H1 (cell line): ENCODE data around the gene SMC6. TPM values are rescaled to one million over a fixed set of nuclear protein-coding genes. Genes with fewer than 3 reads are reported as not detected.

ENCODE experiments used
- CTCF ChIA-PET: fragments of 300-600 bp; sonication (Branson Sonifier 250); formaldehyde crosslinking; loops from one replicate; lab custom pipeline; 2021; ENCODE audit not compliant: partially characterized antibody; lab: Charles Lee
- POLR2A ChIA-PET: fragments of 300-600 bp; sonication (Branson Sonifier 250); formaldehyde crosslinking; loops from one replicate; lab custom pipeline; 2021; ENCODE audit warnings: inconsistent platforms; ENCODE audit not compliant: partially characterized antibody; lab: Charles Lee
- DNase-seq, 2 experiments: peaks; one replicate each; pipeline versions ENCODE4 v3.0.0 to v3.0.0-alpha.2; 2010 to 2022; ENCODE audit warnings: low spot score in 2 of 2, low read depth in 1 of 2, mixed read lengths in 1 of 2
- FAIRE-seq: peaks from 2 replicates; lab custom pipeline; 2011; peaks lifted over from hg19 to GRCh38; lab: Jason Lieb, UNC
- H2AFZ ChIP-seq: 2 replicates; pipeline ENCODE4 v1.8.1; 2012; ENCODE audit warnings: low read length, inconsistent platforms
- H2AK5ac ChIP-seq: 2 replicates; pipeline ENCODE4 v1.6.1; 2013; ENCODE audit warnings: low read depth, low read length
- H2BK120ac ChIP-seq: replicated peaks from 2 replicates; pipeline ENCODE3; 2013; ENCODE audit warnings: low read depth, low read length, inconsistent platforms
- H2BK12ac ChIP-seq: 2 replicates; pipeline ENCODE4 v1.6.1; 2013; ENCODE audit warnings: low read depth, low read length
- H2BK15ac ChIP-seq: 2 replicates; pipeline ENCODE4 v1.6.1; 2013; ENCODE audit warnings: low read length
- H2BK20ac ChIP-seq: 2 replicates; pipeline ENCODE4 v1.6.1; 2013; ENCODE audit warnings: low read length
- H2BK5ac ChIP-seq: 2 replicates; pipeline ENCODE4 v1.6.1; 2013; ENCODE audit warnings: low read depth, low read length
- H3K14ac ChIP-seq: 2 replicates; pipeline ENCODE4 v1.6.1; 2013; ENCODE audit warnings: inconsistent platforms; ENCODE audit not compliant: insufficient read length
- H3K18ac ChIP-seq: 2 replicates; pipeline ENCODE4 v1.6.1; 2013; ENCODE audit warnings: low read length; ENCODE audit errors: extremely low read depth
- H3K23ac ChIP-seq: 2 replicates; pipeline ENCODE4 v1.6.1; 2013; ENCODE audit warnings: inconsistent platforms; ENCODE audit not compliant: insufficient read length
- H3K23me2 ChIP-seq: 2 replicates; pipeline ENCODE4 v1.6.1; 2013; ENCODE audit warnings: low read depth, low read length
- H3K27ac ChIP-seq: 2 replicates; pipeline ENCODE4 v1.6.1; 2011; ENCODE audit warnings: low read depth, low read length, inconsistent platforms
- H3K27me3 ChIP-seq, 4 experiments: replicated peaks in 1 of 4; 1 replicate in 1 of 4; 2 replicates in 3 of 4; pipeline versions ENCODE4 v1.6.1 to v1.8.1; 2011 to 2013; ENCODE audit warnings: low read length in 3 of 4, mild to moderate bottlenecking in 3 of 4, inconsistent platforms in 2 of 4, mixed read lengths in 2 of 4, moderate library complexity in 1 of 4; ENCODE audit not compliant: control insufficient read depth in 3 of 4, insufficient read depth in 3 of 4; ENCODE audit errors: extremely low read depth in 1 of 4
- H3K36me3 ChIP-seq, 4 experiments: 2 replicates each; pipeline versions ENCODE4 v1.6.1 to v1.8.1; 2011 to 2013; ENCODE audit warnings: mild to moderate bottlenecking in 4 of 4, low read length in 3 of 4, moderate library complexity in 2 of 4, control low read depth in 1 of 4, inconsistent platforms in 1 of 4; ENCODE audit not compliant: insufficient read depth in 4 of 4, control insufficient read depth in 2 of 4
- H3K4ac ChIP-seq: replicated peaks from 2 replicates; pipeline ENCODE3; 2013; ENCODE audit warnings: low read length, low read depth, mixed read lengths, inconsistent platforms; ENCODE audit not compliant: insufficient read length
- H3K4me1 ChIP-seq, 4 experiments: replicated peaks in 1 of 4; 1 replicate in 1 of 4; 2 replicates in 3 of 4; pipeline versions ENCODE4 v1.6.1 to v1.8.1; 2011 to 2013; ENCODE audit warnings: low read length in 3 of 4, inconsistent platforms in 2 of 4, mixed read lengths in 1 of 4; ENCODE audit not compliant: insufficient read depth in 4 of 4, control insufficient read depth in 3 of 4
- H3K4me2 ChIP-seq, 2 experiments: 2 replicates each; pipeline versions ENCODE4 v1.6.1 to v1.8.1; 2011 to 2013; ENCODE audit warnings: low read depth in 2 of 2, low read length in 2 of 2, control low read depth in 1 of 2, inconsistent platforms in 1 of 2, mild to moderate bottlenecking in 1 of 2; ENCODE audit not compliant: insufficient read depth in 1 of 2
- H3K4me3 ChIP-seq, 4 experiments: fragments of 200-600, 300-600 bp in 1 of 4; sonication (generic), shearing (Covaris generic), sonication (Bioruptor Twin) in 1 of 4; 2 replicates each; pipeline versions ENCODE4 v1.5.1 to v1.8.1; 2011 to 2016; ENCODE audit warnings: low read length in 4 of 4, low read depth in 3 of 4, control low read depth in 2 of 4, inconsistent platforms in 2 of 4, mild to moderate bottlenecking in 2 of 4, mixed read lengths in 1 of 4, moderate library complexity in 1 of 4; ENCODE audit not compliant: insufficient read depth in 2 of 4; ENCODE audit errors: extremely low read depth in 1 of 4
- H3K56ac ChIP-seq: replicated peaks from 2 replicates; pipeline ENCODE3; 2013; ENCODE audit warnings: low read depth, mild to moderate bottlenecking, mixed read lengths, low read length, inconsistent platforms; ENCODE audit not compliant: insufficient read length
- H3K79me1 ChIP-seq: 2 replicates; pipeline ENCODE4 v1.6.1; 2013; ENCODE audit warnings: low read depth, low read length, control low read depth
- H3K79me2 ChIP-seq, 2 experiments: 2 replicates each; pipeline versions ENCODE4 v1.6.1 to v1.8.1; 2012 to 2013; ENCODE audit warnings: low read length in 2 of 2, mild to moderate bottlenecking in 2 of 2, inconsistent platforms in 1 of 2; ENCODE audit not compliant: insufficient read depth in 2 of 2, control insufficient read depth in 1 of 2
- H3K9ac ChIP-seq, 4 experiments: replicated peaks in 1 of 4; 1 replicate in 1 of 4; 2 replicates in 3 of 4; pipeline versions ENCODE4 v1.6.1 to v1.8.1; 2011 to 2013; ENCODE audit warnings: low read depth in 3 of 4, low read length in 3 of 4, control low read depth in 2 of 4, mild to moderate bottlenecking in 2 of 4, moderate library complexity in 2 of 4, inconsistent platforms in 1 of 4; ENCODE audit errors: extremely low read depth in 1 of 4
- H3K9me3 ChIP-seq, 2 experiments: 2 replicates each; pipeline versions ENCODE4 v1.6.1 to v1.8.1; 2012 to 2013; ENCODE audit warnings: mild to moderate bottlenecking in 2 of 2, moderate library complexity in 2 of 2, control low read depth in 1 of 2, inconsistent platforms in 1 of 2, low read depth in 1 of 2, low read length in 1 of 2, mixed read lengths in 1 of 2; ENCODE audit not compliant: insufficient read depth in 2 of 2
- H4K20me1 ChIP-seq, 2 experiments: replicated peaks in 1 of 2; 2 replicates each; pipeline versions ENCODE3 to v1.8.1; 2011 to 2013; ENCODE audit warnings: inconsistent platforms in 2 of 2, low read length in 2 of 2, mild to moderate bottlenecking in 1 of 2; ENCODE audit not compliant: insufficient read depth in 2 of 2, control insufficient read depth in 1 of 2
- H4K5ac ChIP-seq: 2 replicates; pipeline ENCODE4 v1.6.1; 2013; ENCODE audit warnings: low read length, low read depth, mixed read lengths, inconsistent platforms; ENCODE audit not compliant: insufficient read length
- H4K8ac ChIP-seq: 2 replicates; pipeline ENCODE4 v1.8.0; 2013; ENCODE audit warnings: mild to moderate bottlenecking, moderate library complexity, low read length, inconsistent platforms; ENCODE audit not compliant: insufficient read depth; ENCODE audit errors: extremely low read depth
- H4K91ac ChIP-seq: replicated peaks from 2 replicates; pipeline ENCODE3; 2013; ENCODE audit warnings: low read length, mixed read lengths, inconsistent platforms; ENCODE audit not compliant: insufficient read length
- CHD1 ChIP-seq: IDR thresholded peaks from 2 replicates; pipeline ENCODE4 v1.6.1; 2012; ENCODE audit warnings: low read depth, low read length, improper control_type of control experiment
- WGBS, 2 experiments: shearing (Covaris generic) in 1 of 2; methylation state at CpG; one replicate each; pipeline versions ENCODE4 v1.1.6 to v1.1.7; 2013 to 2015; ENCODE audit warnings: low lambda C conversion rate in 2 of 2, mixed read lengths in 2 of 2, inconsistent platforms in 1 of 2, low coverage in 1 of 2, missing lambda C conversion rate in 1 of 2; ENCODE audit not compliant: insufficient replicate concordance in 2 of 2, insufficient coverage in 1 of 2, insufficient read length in 1 of 2; ENCODE audit errors: extremely low coverage in 1 of 2, missing lambda C conversion rate in 1 of 2; 5-methylcytosine and 5-hydroxymethylcytosine counted together
- polyA plus RNA-seq, 7 experiments: library from polyadenylated mRNA; depleted of rRNA in 3 of 7; stranded (reverse) in 5 of 7; unstranded in 2 of 7; fragments of >200 nt in 5 of 7; fragments of 200-250 nt in 2 of 7; gene quantifications; 1 replicate in 5 of 7; 2 replicates in 1 of 7; 4 replicates in 1 of 7; pipeline versions ENCODE4 v1.2.1 to v1.2.3, GENCODE V29; 2011 to 2013; ENCODE audit warnings: missing spikeins in 2 of 7, mixed read lengths in 2 of 7
- total RNA-seq: library from RNA; stranded (reverse); fragmentation: NEBNext Ultra II Directional; extraction: Animal tissue kit (Norgen Biotek cat#: 25700); gene quantifications from 2 replicates; pipeline ENCODE4 v1.2.1, GENCODE V29; 2021

The SMC6 gene
- total and polyA plus RNA-seq, 2 of the 8 experiments (the other 6 are each of a cell fraction or from before 2014, with no cell fraction given) = 9.7 to 49.5 TPM

DNA sequence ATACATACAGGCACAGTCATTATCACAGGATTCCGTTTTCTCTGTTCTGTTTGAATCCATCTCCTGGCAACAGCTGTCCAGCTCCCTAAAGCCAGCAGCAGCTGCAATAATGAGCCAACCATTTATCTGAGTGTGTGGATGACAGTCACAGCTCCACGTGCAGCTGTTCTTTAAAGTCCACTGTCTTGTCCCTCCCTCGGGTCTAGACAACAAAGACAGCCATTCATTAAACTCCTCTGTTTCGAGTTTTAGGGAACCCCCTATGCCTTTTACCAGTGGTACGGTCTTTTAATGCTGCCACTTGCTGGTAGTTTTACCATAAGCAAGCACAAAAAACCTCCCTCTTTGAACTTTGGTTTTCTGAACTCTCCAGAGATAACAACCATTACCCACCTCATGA, 46.6 kb upstream of the SMC6 start:
- no peaks in the 10 kb centered on the region for H3K27me3 ChIP-seq
- no peak overlapping the region for H2AFZ ChIP-seq
- no peak overlapping the region for H4K5ac ChIP-seq
- H2AK5ac ChIP-seq = no peak overlapping the region
- no peak overlapping the region for H3K27ac ChIP-seq
- no peak overlapping the region for H3K23ac ChIP-seq
- no peak overlapping the region for H3K4me2 ChIP-seq
- H3K9ac ChIP-seq = no peak overlapping the region
- CTCF ChIA-PET = interaction anchor here (0.9 to 1.6 kb wide), 6 partner anchors 11 to 80 kb away, joined by 3 to 6 read pairs (median 4); partner anchors contain the start of gene MSGN1
- H3K4me1 ChIP-seq = no peaks in the 10 kb centered on the region
- H3K4me3 ChIP-seq = no peak overlapping the region
- no peaks in the 10 kb centered on the region for H3K79me2 ChIP-seq
- H4K20me1 ChIP-seq = no peaks in the 10 kb centered on the region
- TF ChIP-seq CHD1 = no peak
- H2BK5ac ChIP-seq = no peak overlapping the region
- H4K8ac ChIP-seq = no peak overlapping the region
- no peak overlapping the region for H2BK15ac ChIP-seq
- no peaks in the 10 kb centered on the region for H3K9me3 ChIP-seq
- WGBS, 2 experiments = 72% methylated on average over 5 of the region's 5 CpGs; no CpG with 5 or more reads in 1 of the 2 experiments
- no peaks in the 10 kb centered on the region for H3K23me2 ChIP-seq
- POLR2A ChIA-PET = no interaction called here
- H2BK12ac ChIP-seq = no peak overlapping the region
- no peak overlapping the region for H3K56ac ChIP-seq
- H3K79me1 ChIP-seq = no peaks in the 10 kb centered on the region
- H3K18ac ChIP-seq = no peak overlapping the region
- H3K36me3 ChIP-seq = no peaks in the 10 kb centered on the region
- FAIRE-seq (no peak), DNase-seq (no peak)
- H3K4ac ChIP-seq = no peak overlapping the region
- H3K14ac ChIP-seq = no peak overlapping the region
- no peak overlapping the region for H2BK20ac ChIP-seq
- no peak overlapping the region for H4K91ac ChIP-seq
- no peak overlapping the region for H2BK120ac ChIP-seq
